Fibroblast of pulmonary artery (primary cell): ENCODE measurements around the gene DOCK4.

Experiments used
- DNase-seq: peaks from one replicate; pipeline ENCODE4 v3.0.0-alpha.2; 2010; ENCODE audit warnings: low read depth
- H3K4me3 ChIP-seq: replicated peaks from 2 replicates; pipeline ENCODE4 v1.5.1; 2011; ENCODE audit warnings: low read depth, mild to moderate bottlenecking, control low read depth, low read length, moderate library complexity
- CTCF ChIP-seq: IDR thresholded peaks from 2 replicates; pipeline ENCODE4 v1.5.1; 2011; ENCODE audit warnings: mild to moderate bottlenecking, control low read depth, low read length, inconsistent platforms; ENCODE audit errors: missing control alignments

DOCK4 gene

DNA sequence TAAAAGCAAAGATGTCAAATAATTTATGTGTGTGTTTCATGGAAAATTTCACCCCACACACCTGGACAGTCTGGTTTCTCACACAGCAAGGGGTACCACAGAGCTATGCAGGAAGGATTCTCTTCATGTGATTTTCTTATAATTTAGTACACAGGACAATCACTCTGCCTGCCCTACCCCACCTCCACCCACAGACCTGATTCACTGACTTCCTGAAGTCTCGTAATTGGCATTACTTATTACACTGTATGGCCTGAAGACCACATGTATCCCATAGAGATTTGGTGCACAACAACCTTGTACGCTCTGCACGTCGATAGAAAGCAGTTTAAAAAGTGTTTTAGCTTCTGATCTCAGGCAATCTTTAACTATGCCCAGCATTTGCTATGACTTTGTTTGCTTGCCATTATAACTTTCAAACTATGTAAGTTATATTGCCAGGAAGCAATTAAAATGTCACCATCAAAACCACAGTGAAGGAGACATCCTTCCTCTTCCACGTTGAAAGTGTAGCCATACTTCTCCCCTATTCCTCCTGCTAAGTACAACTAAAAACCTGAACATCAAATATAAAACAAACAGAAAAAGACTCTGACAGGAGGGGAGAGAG, 364.5 kb downstream of the DOCK4 start:
- no peak for DNase-seq
- TF ChIP-seq CTCF = no peak
- no peak overlapping the region for H3K4me3 ChIP-seq

GRCh38 chr7:111840528-111840927, 365.7 kb downstream of the DOCK4 start:
- TF ChIP-seq CTCF = no peak
- no peak overlapping the region for H3K4me3 ChIP-seq
- DNase-seq = no peak

GRCh38 chr7:111839261-111839660, 366.9 kb downstream of the DOCK4 start:
- no peak overlapping the region for H3K4me3 ChIP-seq
- no peak for TF ChIP-seq CTCF
- DNase-seq = no peak

DNA sequence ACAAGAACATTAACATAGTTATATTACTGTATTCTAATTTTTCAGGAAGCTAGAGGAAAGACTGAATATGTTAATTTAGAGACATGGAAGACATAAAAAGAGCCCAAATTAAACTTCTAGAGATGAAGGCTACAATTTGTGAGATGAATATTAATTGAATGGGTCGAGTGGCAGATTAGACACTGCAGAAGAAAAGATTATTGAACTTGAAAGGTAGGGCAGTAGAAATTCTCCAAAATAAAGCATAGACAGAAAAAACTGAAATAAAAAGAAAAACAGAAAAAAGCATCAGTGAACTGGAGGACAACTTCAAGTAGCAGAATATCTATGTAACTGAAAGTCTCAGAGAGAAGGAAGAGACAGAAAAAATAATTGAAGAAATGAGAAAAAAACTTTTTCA, 369.6 kb downstream of the DOCK4 start:
- no peak overlapping the region for H3K4me3 ChIP-seq
- DNase-seq = no peak
- TF ChIP-seq CTCF = no peak

DNA sequence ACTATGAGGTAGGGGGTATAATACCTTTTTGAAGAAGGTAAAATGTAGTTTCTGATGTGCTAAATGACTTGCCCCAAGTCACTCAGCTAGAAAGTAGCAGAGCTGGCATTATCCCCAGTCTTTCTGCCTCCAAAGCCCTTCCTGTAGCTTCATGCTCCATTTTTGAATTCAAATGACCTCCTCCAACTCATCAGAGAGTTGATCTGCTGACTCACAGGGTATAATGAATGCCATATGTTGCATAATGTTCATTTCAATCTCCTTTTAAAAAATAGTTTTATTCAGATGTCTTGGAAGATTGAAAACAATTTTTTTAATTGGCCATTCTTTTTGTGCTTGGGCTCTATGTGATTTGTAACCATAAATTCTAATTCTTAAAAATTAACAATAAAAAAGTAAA, 371.1 kb downstream of the DOCK4 start:
- TF ChIP-seq CTCF = no peak
- no peak overlapping the region for H3K4me3 ChIP-seq
- DNase-seq = peak; percentile 81

GRCh38 chr7:111834367-111834766, 371.8 kb downstream of the DOCK4 start:
- DNase-seq = no peak
- TF ChIP-seq CTCF = no peak
- H3K4me3 ChIP-seq = no peak overlapping the region

DNA sequence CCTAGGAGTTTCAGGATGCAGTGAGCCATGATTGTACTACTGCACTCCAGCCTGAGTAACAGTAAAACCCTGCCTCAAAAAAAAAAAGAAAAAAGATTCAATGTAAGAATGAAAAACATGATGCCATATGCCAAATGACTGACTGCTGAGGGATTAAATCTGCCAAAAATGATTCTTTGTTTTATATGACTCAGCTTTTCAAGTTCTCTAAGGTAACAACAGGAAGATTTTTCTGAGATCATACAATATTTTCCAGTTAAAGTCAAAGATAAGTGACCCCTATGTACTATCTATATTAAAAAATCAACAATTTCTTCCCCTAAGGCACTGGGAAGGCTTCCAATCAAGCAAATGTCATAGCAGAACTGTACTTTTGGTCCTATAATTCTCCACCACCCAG, 372.7 kb downstream of the DOCK4 start:
- no peak for TF ChIP-seq CTCF

More for the DNA sequence above, 372.7 kb downstream of the DOCK4 start:
- DNase-seq = peak; percentile 52
- H3K4me3 ChIP-seq = no peak overlapping the region
